DND-41 (cell line): ENCODE results near the gene PYGO2.

ENCODE experiments used
- ATAC-seq: fragments of 200-7000 bp; cut with Tn5 transposase; 3 replicates; pipeline ENCODE4 v1.9.1; 2021; ENCODE audit warnings: low read depth; ENCODE audit not compliant: insufficient read depth
- DNase-seq: peaks from one replicate; pipeline ENCODE4 v3.0.0-alpha.2; 2020
- H2AFZ ChIP-seq: 2 replicates; pipeline ENCODE4 v1.6.0; 2012; ENCODE audit warnings: low read depth, low read length
- H3K27ac ChIP-seq: 2 replicates; pipeline ENCODE4 v1.5.1; 2012; ENCODE audit warnings: low read length, inconsistent platforms
- H3K27me3 ChIP-seq: fragments of 200-600 bp; sonication (generic); 2 replicates; pipeline ENCODE4 v1.6.0; 2012; ENCODE audit warnings: low read length, mild to moderate bottlenecking, inconsistent platforms; ENCODE audit not compliant: insufficient read depth, poor library complexity
- H3K36me3 ChIP-seq: 2 replicates; pipeline ENCODE4 v1.5.1; 2012; ENCODE audit warnings: low read length, inconsistent platforms; ENCODE audit not compliant: insufficient read depth
- H3K4me1 ChIP-seq: 2 replicates; pipeline ENCODE4 v1.5.1; 2012; ENCODE audit warnings: mild to moderate bottlenecking, low read length; ENCODE audit not compliant: insufficient read depth
- H3K4me2 ChIP-seq: 2 replicates; pipeline ENCODE4 v1.6.0; 2012; ENCODE audit warnings: mild to moderate bottlenecking, moderate library complexity, low read length, inconsistent platforms; ENCODE audit not compliant: insufficient read depth
- H3K4me3 ChIP-seq, 2 experiments: fragments of 200-600 bp in 1 of 2; shearing (Covaris generic) in 1 of 2; 2 replicates each; pipeline ENCODE4 v1.5.1; 2012 to 2016; ENCODE audit warnings: inconsistent platforms in 2 of 2, low read length in 2 of 2, mild to moderate bottlenecking in 2 of 2, low read depth in 1 of 2, moderate library complexity in 1 of 2
- H3K79me2 ChIP-seq: 2 replicates; pipeline ENCODE4 v1.6.0; 2012; ENCODE audit warnings: low read length, inconsistent platforms; ENCODE audit not compliant: insufficient read depth
- H3K9ac ChIP-seq: 2 replicates; pipeline ENCODE4 v1.6.0; 2012; ENCODE audit warnings: low read depth, mild to moderate bottlenecking, inconsistent platforms, low read length, moderate library complexity
- H3K9me3 ChIP-seq: 2 replicates; pipeline ENCODE4 v1.5.1; 2012; ENCODE audit warnings: low read length, moderate library complexity, mild to moderate bottlenecking, inconsistent platforms; ENCODE audit not compliant: insufficient read depth, severe bottlenecking
- H4K20me1 ChIP-seq: 2 replicates; pipeline ENCODE4 v1.6.0; 2012; ENCODE audit warnings: low read length; ENCODE audit not compliant: insufficient read depth
- CTCF ChIP-seq: IDR thresholded peaks from 2 replicates; pipeline ENCODE4 v1.5.1; 2012; ENCODE audit warnings: borderline replicate concordance, low read length, moderate library complexity, mild to moderate bottlenecking; ENCODE audit not compliant: poor library complexity, severe bottlenecking; ENCODE audit errors: extremely low read depth
- EZH2 ChIP-seq: IDR thresholded peaks from 3 replicates; pipeline ENCODE4 v1.6.1; 2012; ENCODE audit warnings: borderline replicate concordance, low read depth, mild to moderate bottlenecking, moderate library complexity, low read length, inconsistent platforms; ENCODE audit not compliant: severe bottlenecking

The PYGO2 gene

GRCh38 chr1:154941333-154942013 is 20.1 kb downstream of the PYGO2 start:
- DNase-seq: no peak
- Histone ChIP-seq H3K9ac (peak overlapping the region; percentile 44; the same call in 1 of the 2 replicates), H3K79me2 (no peaks in the 10 kb centered on the region), H3K27ac (peak overlapping the region; percentile 86), H2AFZ (no peak overlapping the region), H3K4me2 (no peak overlapping the region; the same call in 1 of the 2 replicates), H3K4me1 (peaks cover 47% of the 10 kb centered on the region), H3K9me3 (no peaks in the 10 kb centered on the region), H3K4me3 (no peak overlapping the region; a peak in 1 of 4 replicates), H3K36me3 (peaks cover 11% of the 10 kb centered on the region), H4K20me1 (no peaks in the 10 kb centered on the region; the same call in 1 of the 2 replicates), H3K27me3 (no peaks in the 10 kb centered on the region)
- no peak for ATAC-seq
- TF ChIP-seq CTCF: no peak
- no peak for TF ChIP-seq EZH2

GRCh38 chr1:154940651-154941194 is 20.9 kb downstream of the PYGO2 start:
- Histone ChIP-seq H3K9ac (no peak overlapping the region), H3K79me2 (peaks cover 6% of the 10 kb centered on the region), H3K27ac (no peak overlapping the region), H3K4me2 (no peak overlapping the region), H3K4me1 (peaks cover 54% of the 10 kb centered on the region), H2AFZ (no peak overlapping the region), H3K36me3 (peaks cover 11% of the 10 kb centered on the region), H4K20me1 (no peaks in the 10 kb centered on the region; the same call in 1 of the 2 replicates), H3K9me3 (no peaks in the 10 kb centered on the region), H3K27me3 (no peaks in the 10 kb centered on the region), H3K4me3 (no peak overlapping the region)
- no peak for DNase-seq
- ATAC-seq: no peak
- TF ChIP-seq EZH2 (no peak), CTCF (no peak)

GRCh38 chr1:154940213-154940560 is 21.4 kb downstream of the PYGO2 start:
- peaks cover 7% of the 10 kb centered on the region for H3K36me3 ChIP-seq
- TF ChIP-seq CTCF: no peak
- no peak for TF ChIP-seq EZH2
- H2AFZ ChIP-seq: no peak overlapping the region
- H4K20me1 ChIP-seq: no peaks in the 10 kb centered on the region; the same call in 1 of the 2 replicates
- no peak overlapping the region for H3K9ac ChIP-seq
- no peaks in the 10 kb centered on the region for H3K9me3 ChIP-seq
- no peaks in the 10 kb centered on the region for H3K27me3 ChIP-seq
- H3K27ac ChIP-seq: no peak overlapping the region
- no peak overlapping the region for H3K4me3 ChIP-seq
- DNase-seq (no peak), ATAC-seq (no peak)
- peaks cover 10% of the 10 kb centered on the region for H3K79me2 ChIP-seq
- H3K4me1 ChIP-seq: peaks cover 60% of the 10 kb centered on the region
- H3K4me2 ChIP-seq: no peak overlapping the region
